CD14-positive monocyte (primary cell): ENCODE results near the gene PCDHGB6. TPM values are rescaled to one million over a fixed set of nuclear protein-coding genes. Genes with fewer than 3 reads are reported as not detected.

Source experiments
- DNase-seq, 3 donors: peaks; one replicate each; pipeline ENCODE4 v3.0.0-alpha.2; 2011 to 2022
- H2AFZ ChIP-seq: 2 replicates; pipeline ENCODE4 v1.6.0; 2012; ENCODE audit warnings: mild to moderate bottlenecking, low read depth, low read length, inconsistent platforms; ENCODE audit not compliant: insufficient read depth, poor library complexity, severe bottlenecking
- H3K27ac ChIP-seq, 2 donors: 1 replicate in 1 of 2; 2 replicates in 1 of 2; pipeline ENCODE4 v1.5.1; 2012 to 2013; ENCODE audit warnings: low read length in 2 of 2, control low read depth in 1 of 2, inconsistent platforms in 1 of 2, low read depth in 1 of 2, mild to moderate bottlenecking in 1 of 2
- H3K27me3 ChIP-seq, 2 donors: one replicate each; pipeline versions ENCODE4 v1.6.0 to v1.6.1; 2011 to 2013; ENCODE audit warnings: low read length in 2 of 2; ENCODE audit not compliant: control insufficient read depth in 2 of 2, insufficient read depth in 2 of 2
- H3K36me3 ChIP-seq, 2 donors: replicated peaks in 1 of 2; 1 replicate in 1 of 2; 2 replicates in 1 of 2; pipeline versions ENCODE4 v1.5.1 to v1.6.1; 2012 to 2013; ENCODE audit warnings: low read length in 2 of 2, control low read depth in 1 of 2, inconsistent platforms in 1 of 2, mild to moderate bottlenecking in 1 of 2; ENCODE audit not compliant: insufficient read depth in 2 of 2, control insufficient read depth in 1 of 2
- H3K4me1 ChIP-seq, 2 donors: 1 replicate in 1 of 2; 2 replicates in 1 of 2; pipeline versions ENCODE4 v1.5.1 to v1.6.1; 2012 to 2013; ENCODE audit warnings: low read length in 2 of 2, control low read depth in 1 of 2, inconsistent platforms in 1 of 2, mild to moderate bottlenecking in 1 of 2, moderate library complexity in 1 of 2; ENCODE audit not compliant: insufficient read depth in 2 of 2, control insufficient read depth in 1 of 2
- H3K4me2 ChIP-seq: replicated peaks from 2 replicates; pipeline ENCODE3; 2012; ENCODE audit warnings: low read length, moderate library complexity, mild to moderate bottlenecking; ENCODE audit not compliant: poor library complexity, severe bottlenecking; ENCODE audit errors: extremely low read depth
- H3K4me3 ChIP-seq, 3 experiments: fragments of 200-600 bp in 1 of 3; sonication (generic) in 1 of 3; replicated peaks in 1 of 3; 1 replicate in 2 of 3; 2 replicates in 1 of 3; pipeline ENCODE4 v1.5.1; 2011 to 2013; ENCODE audit warnings: low read length in 3 of 3, mild to moderate bottlenecking in 3 of 3, control low read depth in 2 of 3, low read depth in 2 of 3, inconsistent platforms in 1 of 3, moderate library complexity in 1 of 3
- H3K79me2 ChIP-seq: 2 replicates; pipeline ENCODE4 v1.6.0; 2012; ENCODE audit warnings: mild to moderate bottlenecking, control low read depth, inconsistent platforms, low read length, moderate library complexity; ENCODE audit not compliant: insufficient read depth
- H3K9ac ChIP-seq: 2 replicates; pipeline ENCODE4 v1.6.0; 2017; ENCODE audit warnings: low read length, mild to moderate bottlenecking; ENCODE audit not compliant: insufficient read depth, poor library complexity, severe bottlenecking
- H3K9me3 ChIP-seq, 2 donors: replicated peaks in 1 of 2; 1 replicate in 1 of 2; 2 replicates in 1 of 2; pipeline versions ENCODE4 v1.5.1 to v1.6.1; 2012 to 2013; ENCODE audit warnings: low read length in 2 of 2, control low read depth in 1 of 2; ENCODE audit not compliant: control insufficient read depth in 1 of 2, insufficient read depth in 1 of 2
- H4K20me1 ChIP-seq: 2 replicates; pipeline ENCODE4 v1.6.0; 2012; ENCODE audit warnings: mild to moderate bottlenecking, low read length, control low read depth, moderate library complexity; ENCODE audit not compliant: insufficient read depth
- H3K27ac Mint-ChIP-seq, 7 donors: one replicate each; pipeline ENCODE4 v1.8.0; 2020; ENCODE audit warnings: mild to moderate bottlenecking in 7 of 7, mixed read lengths in 7 of 7, moderate library complexity in 6 of 7, inconsistent platforms in 2 of 7
- H3K27me3 Mint-ChIP-seq, 3 donors: one replicate each; pipeline ENCODE4 v1.8.0; 2021 to 2022; ENCODE audit warnings: low read depth in 3 of 3, mild to moderate bottlenecking in 3 of 3, mixed read lengths in 3 of 3, moderate library complexity in 3 of 3, inconsistent platforms in 1 of 3
- H3K36me3 Mint-ChIP-seq, 2 donors: one replicate each; pipeline ENCODE4 v1.8.0; 2020; ENCODE audit warnings: mixed read lengths in 2 of 2, inconsistent platforms in 1 of 2, mild to moderate bottlenecking in 1 of 2
- H3K4me1 Mint-ChIP-seq: one replicate; pipeline ENCODE4 v1.8.0; 2020; ENCODE audit warnings: mild to moderate bottlenecking, mixed read lengths
- H3K4me3 Mint-ChIP-seq, 2 donors: one replicate each; pipeline ENCODE4 v1.8.0; 2020; ENCODE audit warnings: mild to moderate bottlenecking in 2 of 2, mixed read lengths in 2 of 2, moderate library complexity in 1 of 2
- H3K9me3 Mint-ChIP-seq, 7 donors: one replicate each; pipeline ENCODE4 v1.8.0; 2020 to 2022; ENCODE audit warnings: mixed read lengths in 7 of 7, mild to moderate bottlenecking in 6 of 7, moderate library complexity in 6 of 7, inconsistent platforms in 2 of 7
- CTCF ChIP-seq: fragments of 200-600 bp; IDR thresholded peaks from one replicate; pipeline ENCODE4 v1.8.0; 2022; ENCODE audit warnings: antibody characterized with exemption, mild to moderate bottlenecking
- WGBS: methylation state at CpG from one replicate; pipeline ENCODE4 v1.1.5; 2013; ENCODE audit warnings: missing lambda C conversion rate; ENCODE audit not compliant: insufficient coverage; 5-methylcytosine and 5-hydroxymethylcytosine counted together
- intact Hi-C, 2 donors: fragments of 100-400 bp; cut with micrococcal nuclease; formaldehyde crosslinking; loops; one replicate each; pipeline versions ENCODE4 v1.15.0 to v1.15.1; 2023
- polyA plus RNA-seq, 3 donors: library from polyadenylated mRNA; depleted of rRNA in 1 of 3; unstranded in 2 of 3; stranded (reverse) in 1 of 3; fragments of 300-500 nt in 2 of 3; fragments of >200 nt in 1 of 3; fragmentation: Illumina TruSeq in 2 of 3; gene quantifications; 1 replicate in 2 of 3; 2 replicates in 1 of 3; pipeline ENCODE4 v1.2.3, GENCODE V29; 2012 to 2021

PCDHGB6 gene
- polyA plus RNA-seq, 3 donors, result 0.01 to 0.06 TPM; not detected in 1

- intact Hi-C loops, result no loop called here
- TF ChIP-seq CTCF, result no peak
- peaks cover 4% of the 10 kb centered on the region for H3K4me1 Mint-ChIP-seq
Measured at GRCh38 chr5:141382469-141383294, 25.1 kb upstream of the PCDHGB6 start, which contains the start of gene PCDHGA7. Gene PCDHGA7, plus strand, starts transcription at chr5:141382742. Its CDS starts 158 bp downstream, at chr5:141382900.

GRCh38 chr5:141383345-141383744 is 24.5 kb upstream of the PCDHGB6 start:
- Mint-ChIP-seq H3K9me3 (peaks cover 25 to 58% (median 50%) of the 10 kb centered on the region in 7 donors), H3K27me3 (peaks cover 39 to 65% (median 56%) of the 10 kb centered on the region in 3 donors), H3K36me3 (peaks cover 0 to 6% of the 10 kb centered on the region in 2 donors), H3K4me3 (peak overlapping the region; percentile 64 to 65), H3K4me1 (peaks cover 5% of the 10 kb centered on the region), H3K27ac (no peak overlapping the region)
- Histone ChIP-seq H3K4me3 (peak overlapping the region in 1 of 3 experiments; percentile 48), H3K9me3 (peaks cover 30 to 56% of the 10 kb centered on the region in 2 donors), H3K27ac (no peak overlapping the region), H3K4me1 (no peaks in the 10 kb centered on the region), H3K27me3 (peaks cover 36 to 80% of the 10 kb centered on the region in 2 donors), H2AFZ (no peak overlapping the region), H4K20me1 (no peaks in the 10 kb centered on the region), H3K4me2 (no peak overlapping the region), H3K9ac (no peak overlapping the region), H3K79me2 (no peaks in the 10 kb centered on the region), H3K36me3 (no peaks in the 10 kb centered on the region)
- TF ChIP-seq CTCF, result no peak
- 31% methylated on average over 10 of the region's 21 CpGs for WGBS
- DNase-seq, result no peak
- intact Hi-C loops, result no loop called here

More at GRCh38 chr5:141382469-141383294, 25.1 kb upstream of the PCDHGB6 start, which contains the start of gene PCDHGA7:
- H4K20me1 ChIP-seq, result no peaks in the 10 kb centered on the region
- H3K4me3 Mint-ChIP-seq, result peak within 1 kb of the TSS; percentile 64 to 65
- peaks cover 39 to 64% (median 52%) of the 10 kb centered on the region in 3 donors for H3K27me3 Mint-ChIP-seq
- H3K4me2 ChIP-seq, result peak within 1 kb of the TSS; percentile 42
- H3K36me3 Mint-ChIP-seq, result peaks cover 0 to 5% of the 10 kb centered on the region in 2 donors
- H3K9ac ChIP-seq, result no peak within 1 kb of the TSS
- no peak within 1 kb of the TSS for H2AFZ ChIP-seq
- 12% methylated on average over 27 of the region's 37 CpGs for WGBS
- H3K36me3 ChIP-seq, result no peaks in the 10 kb centered on the region
- no peak within 1 kb of the TSS for H3K27ac ChIP-seq
- no peaks in the 10 kb centered on the region for H3K4me1 ChIP-seq
- no peak for DNase-seq
- H3K4me3 ChIP-seq, result peak within 1 kb of the TSS in 1 of 3 experiments; percentile 48
- H3K79me2 ChIP-seq, result no peaks in the 10 kb centered on the region
- H3K9me3 ChIP-seq, result peaks cover 27 to 52% of the 10 kb centered on the region in 2 donors
- H3K9me3 Mint-ChIP-seq, result peaks cover 24 to 58% (median 50%) of the 10 kb centered on the region in 7 donors
- H3K27me3 ChIP-seq, result peaks cover 34 to 80% of the 10 kb centered on the region in 2 donors
- no peak within 1 kb of the TSS for H3K27ac Mint-ChIP-seq
